H1 (cell line): Measurements from ENCODE around the gene H2BW1. TPM values are rescaled to one million over a fixed set of nuclear protein-coding genes. Genes with fewer than 3 reads are reported as not detected.
"Not testable (repeated sequence)": the region's sequence is repeated elsewhere in the genome, so short reads cannot be mapped to it uniquely, and the experiment has no call there.

Source experiments
- CTCF ChIA-PET: fragments of 300-600 bp; sonication (Branson Sonifier 250); formaldehyde crosslinking; loops from one replicate; lab custom pipeline; 2021; ENCODE audit not compliant: partially characterized antibody; lab: Charles Lee
- POLR2A ChIA-PET: fragments of 300-600 bp; sonication (Branson Sonifier 250); formaldehyde crosslinking; loops from one replicate; lab custom pipeline; 2021; ENCODE audit warnings: inconsistent platforms; ENCODE audit not compliant: partially characterized antibody; lab: Charles Lee
- DNase-seq, 2 experiments: peaks; one replicate each; pipeline versions ENCODE4 v3.0.0 to v3.0.0-alpha.2; 2010 to 2022; ENCODE audit warnings: low spot score in 2 of 2, low read depth in 1 of 2, mixed read lengths in 1 of 2
- FAIRE-seq: peaks from 2 replicates; lab custom pipeline; 2011; peaks lifted over from hg19 to GRCh38; lab: Jason Lieb, UNC
- H2AFZ ChIP-seq: 2 replicates; pipeline ENCODE4 v1.8.1; 2012; ENCODE audit warnings: low read length, inconsistent platforms
- H2AK5ac ChIP-seq: 2 replicates; pipeline ENCODE4 v1.6.1; 2013; ENCODE audit warnings: low read depth, low read length
- H2BK120ac ChIP-seq: replicated peaks from 2 replicates; pipeline ENCODE3; 2013; ENCODE audit warnings: low read depth, low read length, inconsistent platforms
- H2BK12ac ChIP-seq: 2 replicates; pipeline ENCODE4 v1.6.1; 2013; ENCODE audit warnings: low read depth, low read length
- H2BK15ac ChIP-seq: 2 replicates; pipeline ENCODE4 v1.6.1; 2013; ENCODE audit warnings: low read length
- H2BK20ac ChIP-seq: 2 replicates; pipeline ENCODE4 v1.6.1; 2013; ENCODE audit warnings: low read length
- H2BK5ac ChIP-seq: 2 replicates; pipeline ENCODE4 v1.6.1; 2013; ENCODE audit warnings: low read depth, low read length
- H3K14ac ChIP-seq: 2 replicates; pipeline ENCODE4 v1.6.1; 2013; ENCODE audit warnings: inconsistent platforms; ENCODE audit not compliant: insufficient read length
- H3K18ac ChIP-seq: 2 replicates; pipeline ENCODE4 v1.6.1; 2013; ENCODE audit warnings: low read length; ENCODE audit errors: extremely low read depth
- H3K23ac ChIP-seq: 2 replicates; pipeline ENCODE4 v1.6.1; 2013; ENCODE audit warnings: inconsistent platforms; ENCODE audit not compliant: insufficient read length
- H3K23me2 ChIP-seq: 2 replicates; pipeline ENCODE4 v1.6.1; 2013; ENCODE audit warnings: low read depth, low read length
- H3K27ac ChIP-seq: 2 replicates; pipeline ENCODE4 v1.6.1; 2011; ENCODE audit warnings: low read depth, low read length, inconsistent platforms
- H3K27me3 ChIP-seq, 4 experiments: replicated peaks in 1 of 4; 1 replicate in 1 of 4; 2 replicates in 3 of 4; pipeline versions ENCODE4 v1.6.1 to v1.8.1; 2011 to 2013; ENCODE audit warnings: low read length in 3 of 4, mild to moderate bottlenecking in 3 of 4, inconsistent platforms in 2 of 4, mixed read lengths in 2 of 4, moderate library complexity in 1 of 4; ENCODE audit not compliant: control insufficient read depth in 3 of 4, insufficient read depth in 3 of 4; ENCODE audit errors: extremely low read depth in 1 of 4
- H3K36me3 ChIP-seq, 4 experiments: 2 replicates each; pipeline versions ENCODE4 v1.6.1 to v1.8.1; 2011 to 2013; ENCODE audit warnings: mild to moderate bottlenecking in 4 of 4, low read length in 3 of 4, moderate library complexity in 2 of 4, control low read depth in 1 of 4, inconsistent platforms in 1 of 4; ENCODE audit not compliant: insufficient read depth in 4 of 4, control insufficient read depth in 2 of 4
- H3K4ac ChIP-seq: replicated peaks from 2 replicates; pipeline ENCODE3; 2013; ENCODE audit warnings: low read length, low read depth, mixed read lengths, inconsistent platforms; ENCODE audit not compliant: insufficient read length
- H3K4me1 ChIP-seq, 4 experiments: replicated peaks in 1 of 4; 1 replicate in 1 of 4; 2 replicates in 3 of 4; pipeline versions ENCODE4 v1.6.1 to v1.8.1; 2011 to 2013; ENCODE audit warnings: low read length in 3 of 4, inconsistent platforms in 2 of 4, mixed read lengths in 1 of 4; ENCODE audit not compliant: insufficient read depth in 4 of 4, control insufficient read depth in 3 of 4
- H3K4me2 ChIP-seq, 2 experiments: 2 replicates each; pipeline versions ENCODE4 v1.6.1 to v1.8.1; 2011 to 2013; ENCODE audit warnings: low read depth in 2 of 2, low read length in 2 of 2, control low read depth in 1 of 2, inconsistent platforms in 1 of 2, mild to moderate bottlenecking in 1 of 2; ENCODE audit not compliant: insufficient read depth in 1 of 2
- H3K4me3 ChIP-seq, 4 experiments: fragments of 200-600, 300-600 bp in 1 of 4; sonication (generic), shearing (Covaris generic), sonication (Bioruptor Twin) in 1 of 4; 2 replicates each; pipeline versions ENCODE4 v1.5.1 to v1.8.1; 2011 to 2016; ENCODE audit warnings: low read length in 4 of 4, low read depth in 3 of 4, control low read depth in 2 of 4, inconsistent platforms in 2 of 4, mild to moderate bottlenecking in 2 of 4, mixed read lengths in 1 of 4, moderate library complexity in 1 of 4; ENCODE audit not compliant: insufficient read depth in 2 of 4; ENCODE audit errors: extremely low read depth in 1 of 4
- H3K56ac ChIP-seq: replicated peaks from 2 replicates; pipeline ENCODE3; 2013; ENCODE audit warnings: low read depth, mild to moderate bottlenecking, mixed read lengths, low read length, inconsistent platforms; ENCODE audit not compliant: insufficient read length
- H3K79me1 ChIP-seq: 2 replicates; pipeline ENCODE4 v1.6.1; 2013; ENCODE audit warnings: low read depth, low read length, control low read depth
- H3K79me2 ChIP-seq, 2 experiments: 2 replicates each; pipeline versions ENCODE4 v1.6.1 to v1.8.1; 2012 to 2013; ENCODE audit warnings: low read length in 2 of 2, mild to moderate bottlenecking in 2 of 2, inconsistent platforms in 1 of 2; ENCODE audit not compliant: insufficient read depth in 2 of 2, control insufficient read depth in 1 of 2
- H3K9ac ChIP-seq, 4 experiments: replicated peaks in 1 of 4; 1 replicate in 1 of 4; 2 replicates in 3 of 4; pipeline versions ENCODE4 v1.6.1 to v1.8.1; 2011 to 2013; ENCODE audit warnings: low read depth in 3 of 4, low read length in 3 of 4, control low read depth in 2 of 4, mild to moderate bottlenecking in 2 of 4, moderate library complexity in 2 of 4, inconsistent platforms in 1 of 4; ENCODE audit errors: extremely low read depth in 1 of 4
- H3K9me3 ChIP-seq, 2 experiments: 2 replicates each; pipeline versions ENCODE4 v1.6.1 to v1.8.1; 2012 to 2013; ENCODE audit warnings: mild to moderate bottlenecking in 2 of 2, moderate library complexity in 2 of 2, control low read depth in 1 of 2, inconsistent platforms in 1 of 2, low read depth in 1 of 2, low read length in 1 of 2, mixed read lengths in 1 of 2; ENCODE audit not compliant: insufficient read depth in 2 of 2
- H4K20me1 ChIP-seq, 2 experiments: replicated peaks in 1 of 2; 2 replicates each; pipeline versions ENCODE3 to v1.8.1; 2011 to 2013; ENCODE audit warnings: inconsistent platforms in 2 of 2, low read length in 2 of 2, mild to moderate bottlenecking in 1 of 2; ENCODE audit not compliant: insufficient read depth in 2 of 2, control insufficient read depth in 1 of 2
- H4K5ac ChIP-seq: 2 replicates; pipeline ENCODE4 v1.6.1; 2013; ENCODE audit warnings: low read length, low read depth, mixed read lengths, inconsistent platforms; ENCODE audit not compliant: insufficient read length
- H4K8ac ChIP-seq: 2 replicates; pipeline ENCODE4 v1.8.0; 2013; ENCODE audit warnings: mild to moderate bottlenecking, moderate library complexity, low read length, inconsistent platforms; ENCODE audit not compliant: insufficient read depth; ENCODE audit errors: extremely low read depth
- H4K91ac ChIP-seq: replicated peaks from 2 replicates; pipeline ENCODE3; 2013; ENCODE audit warnings: low read length, mixed read lengths, inconsistent platforms; ENCODE audit not compliant: insufficient read length
- WGBS, 2 experiments: shearing (Covaris generic) in 1 of 2; methylation state at CpG; one replicate each; pipeline versions ENCODE4 v1.1.6 to v1.1.7; 2013 to 2015; ENCODE audit warnings: low lambda C conversion rate in 2 of 2, mixed read lengths in 2 of 2, inconsistent platforms in 1 of 2, low coverage in 1 of 2, missing lambda C conversion rate in 1 of 2; ENCODE audit not compliant: insufficient replicate concordance in 2 of 2, insufficient coverage in 1 of 2, insufficient read length in 1 of 2; ENCODE audit errors: extremely low coverage in 1 of 2, missing lambda C conversion rate in 1 of 2; 5-methylcytosine and 5-hydroxymethylcytosine counted together
- polyA plus RNA-seq, 7 experiments: library from polyadenylated mRNA; depleted of rRNA in 3 of 7; stranded (reverse) in 5 of 7; unstranded in 2 of 7; fragments of >200 nt in 5 of 7; fragments of 200-250 nt in 2 of 7; gene quantifications; 1 replicate in 5 of 7; 2 replicates in 1 of 7; 4 replicates in 1 of 7; pipeline versions ENCODE4 v1.2.1 to v1.2.3, GENCODE V29; 2011 to 2013; ENCODE audit warnings: missing spikeins in 2 of 7, mixed read lengths in 2 of 7
- total RNA-seq: library from RNA; stranded (reverse); fragmentation: NEBNext Ultra II Directional; extraction: Animal tissue kit (Norgen Biotek cat#: 25700); gene quantifications from 2 replicates; pipeline ENCODE4 v1.2.1, GENCODE V29; 2021

H2BW1 gene
- total and polyA plus RNA-seq, 2 of the 8 experiments (the other 6 are each of a cell fraction or from before 2014, with no cell fraction given): not detected

DNA sequence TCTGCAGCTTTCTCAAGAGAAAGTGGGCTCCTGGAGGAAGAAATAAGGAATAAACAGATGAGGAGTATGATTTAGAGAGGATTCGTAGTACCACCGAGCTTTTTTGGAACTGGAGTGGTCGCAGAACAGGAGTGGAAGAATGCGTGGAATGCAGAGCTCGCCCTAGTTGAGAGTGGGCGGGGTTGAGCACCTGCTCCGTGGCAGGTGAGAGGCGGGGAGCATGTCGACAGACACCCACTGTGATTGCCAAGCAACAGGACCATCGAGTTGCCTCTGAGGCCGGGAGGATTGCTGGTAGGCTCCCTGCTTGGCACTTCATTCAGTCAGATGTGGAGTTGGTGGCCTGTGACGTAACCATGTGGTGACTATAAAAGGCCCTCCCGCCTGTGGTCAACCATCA, 41.4 kb upstream of the H2BW1 start:
- H3K14ac ChIP-seq, H3K56ac ChIP-seq, H4K91ac ChIP-seq, H2BK15ac ChIP-seq, H2BK120ac ChIP-seq, H3K4me3 ChIP-seq, H2AFZ ChIP-seq, H3K23ac ChIP-seq, H2AK5ac ChIP-seq, POLR2A ChIA-PET, H4K5ac ChIP-seq, H4K20me1 ChIP-seq, CTCF ChIA-PET, H2BK12ac ChIP-seq, H3K4me2 ChIP-seq, H3K9ac ChIP-seq, H3K79me1 ChIP-seq, H3K79me2 ChIP-seq, H3K4me1 ChIP-seq, DNase-seq, H2BK5ac ChIP-seq, H3K27ac ChIP-seq, H4K8ac ChIP-seq, H3K18ac ChIP-seq, H3K9me3 ChIP-seq, H2BK20ac ChIP-seq, H3K27me3 ChIP-seq, H3K23me2 ChIP-seq, H3K4ac ChIP-seq, H3K36me3 ChIP-seq: not testable (repeated sequence)
- WGBS, 2 experiments: no CpG with 5 or more reads among the region's 13 CpGs
- peak; percentile 28 for FAIRE-seq
